Right ventricle myocardium inferior (tissue), 1 donor: Measurements from ENCODE around the gene RETREG1. TPM values are rescaled to one million over a fixed set of nuclear protein-coding genes. Genes with fewer than 3 reads are reported as not detected.
"Not testable (repeated sequence)": the region's sequence is repeated elsewhere in the genome, so short reads cannot be mapped to it uniquely, and the experiment has no call there.

Source experiments
- ATAC-seq: fragments of 200-7000 bp; cut with Tn5 transposase; one replicate; pipeline ENCODE4 v1.9.1; 2020; ENCODE audit warnings: mild to moderate bottlenecking, moderate library complexity
- DNase-seq: peaks from one replicate; pipeline ENCODE4 v3.0.0; 2021; ENCODE audit errors: missing footprints
- intact Hi-C: fragments of 100-400 bp; cut with DNase I; formaldehyde crosslinking; loops from one replicate; pipeline ENCODE4 v1.11.0; 2022
- total RNA-seq: library from RNA; stranded (reverse); fragmentation: NEBNext Ultra II Directional; extraction: Animal tissue kit (Norgen Biotek cat#: 25700); gene quantifications from one replicate; pipeline ENCODE4 v1.2.1, GENCODE V29; 2021
- donor health status: DM: no; HTN: yes; CAD: no; lungs with severe emphysema.

Gene RETREG1
- total RNA-seq, 1 donor from 2014 or later, result 197 TPM

GRCh38 chr5:16454686-16455085, 162.1 kb downstream of the RETREG1 start:
- ATAC-seq, result no peak

GRCh38 chr5:16453609-16454008, 163.2 kb downstream of the RETREG1 start:
- no peak for DNase-seq
- no peak for ATAC-seq
- intact Hi-C loops, result loop anchor here (2.0 to 5.0 kb wide), 5 partner anchors 35 to 293 kb away; partner anchors contain the start of gene MARCHF11

More at GRCh38 chr5:16454686-16455085, 162.1 kb downstream of the RETREG1 start:
- no peak for DNase-seq
- intact Hi-C loops, result loop anchor here (5.0 kb wide), 5 partner anchors 107 to 442 kb away; partner anchors contain the start of gene MARCHF11

GRCh38 chr5:16450163-16450562, 166.6 kb downstream of the RETREG1 start:
- intact Hi-C loops, result loop anchor here (5.0 kb wide), 3 partner anchors 103 to 273 kb away; partner anchors contain the start of gene MARCHF11
- ATAC-seq (no peak), DNase-seq (no peak)

GRCh38 chr5:16446993-16447392, 169.8 kb downstream of the RETREG1 start:
- DNase-seq (no peak), ATAC-seq (no peak)
- intact Hi-C loops, result no loop called here

- ATAC-seq (no peak), DNase-seq (no peak)
- intact Hi-C loops, result no loop called here
Measured at GRCh38 chr5:16437977-16438376, 178.8 kb downstream of the RETREG1 start.

- intact Hi-C loops, ATAC-seq, DNase-seq: not testable (repeated sequence)
Measured at GRCh38 chr5:16436065-16436682, 180.6 kb downstream of the RETREG1 start.

- intact Hi-C loops, result no loop called here
- ATAC-seq, result no peak
- DNase-seq, result no peak
Measured at GRCh38 chr5:16431490-16431889, 185.3 kb downstream of the RETREG1 start.

GRCh38 chr5:16430349-16431089, 186.3 kb downstream of the RETREG1 start:
- DNase-seq (no peak), ATAC-seq (peak; percentile 46)
- intact Hi-C loops, result no loop called here

- ATAC-seq (no peak), DNase-seq (no peak)
- intact Hi-C loops, result no loop called here
Measured at GRCh38 chr5:16428359-16428758, 188.4 kb downstream of the RETREG1 start.

- intact Hi-C loops, result no loop called here
- DNase-seq (no peak), ATAC-seq (no peak)
Measured at GRCh38 chr5:16427587-16427986, 189.2 kb downstream of the RETREG1 start.

Other genes starting within 250 kb of the RETREG1 start
- 56.7 TPM for gene ZNF622, start 151.2 kb downstream of the RETREG1 start, total RNA-seq